HTERT RPE-1 (cell line): ENCODE data around the gene WSCD2.

Experiments
- in situ Hi-C: fragments of 300-500 bp; cut with MboI; formaldehyde crosslinking; loops from 4 replicates; pipeline ENCODE4 v1.14.3; 2020; ENCODE audit warnings: low sequenced_read_pairs

The WSCD2 gene

GRCh38 chr12:108129017-108129812 is at the start of gene WSCD2:
WSCD2 (plus strand) TSS chr12:108129288; CDS start chr12:108195833, 66,545 bp downstream.
- in situ Hi-C loops: no loop called here

DNA sequence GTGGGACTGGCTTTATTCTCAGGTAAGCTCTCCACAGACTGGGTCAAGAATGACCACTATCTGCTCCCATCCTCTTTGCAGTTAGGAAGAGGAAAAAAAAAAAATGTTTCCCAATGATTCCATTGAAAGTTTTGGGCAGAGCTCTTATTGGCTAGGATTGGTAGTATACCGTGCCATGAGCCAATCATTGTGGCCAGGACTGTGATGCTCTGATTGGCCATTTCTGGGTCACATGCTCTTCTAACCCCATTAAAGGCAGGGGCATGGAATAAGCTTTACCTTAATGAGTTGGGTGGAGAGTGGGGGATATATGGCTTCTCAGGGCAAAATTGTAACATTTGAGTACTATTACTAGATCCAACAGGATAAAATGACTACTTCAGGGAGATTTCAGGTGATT is 49.4 kb upstream of the WSCD2 start:
- in situ Hi-C loops: no loop called here

- in situ Hi-C loops: no loop called here
Observed at GRCh38 chr12:108080363-108080762, 48.7 kb upstream of the WSCD2 start.

GRCh38 chr12:108082485-108082884 is 46.6 kb upstream of the WSCD2 start:
- in situ Hi-C loops: no loop called here

DNA sequence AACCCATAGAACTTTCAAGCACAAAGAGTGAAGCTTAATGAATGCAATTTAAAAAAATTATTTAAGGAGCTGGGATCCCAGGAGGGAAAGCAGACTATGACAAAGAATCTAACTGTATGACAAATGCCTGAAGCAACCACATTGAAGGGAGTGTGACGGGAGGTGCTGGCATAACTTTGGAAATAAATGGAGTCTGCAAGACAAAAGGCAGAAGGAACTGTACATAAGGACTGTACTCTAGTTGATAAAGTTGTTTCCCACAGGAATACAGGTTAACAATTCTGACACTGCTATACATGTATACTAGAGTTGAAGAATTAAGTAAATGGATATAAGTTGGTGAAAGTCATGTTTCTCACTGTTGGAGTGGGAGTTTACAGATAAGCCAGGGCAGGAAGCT is 41.2 kb upstream of the WSCD2 start:
- in situ Hi-C loops: no loop called here

- in situ Hi-C loops: no loop called here
Observed at GRCh38 chr12:108090107-108090899, 38.8 kb upstream of the WSCD2 start.

DNA sequence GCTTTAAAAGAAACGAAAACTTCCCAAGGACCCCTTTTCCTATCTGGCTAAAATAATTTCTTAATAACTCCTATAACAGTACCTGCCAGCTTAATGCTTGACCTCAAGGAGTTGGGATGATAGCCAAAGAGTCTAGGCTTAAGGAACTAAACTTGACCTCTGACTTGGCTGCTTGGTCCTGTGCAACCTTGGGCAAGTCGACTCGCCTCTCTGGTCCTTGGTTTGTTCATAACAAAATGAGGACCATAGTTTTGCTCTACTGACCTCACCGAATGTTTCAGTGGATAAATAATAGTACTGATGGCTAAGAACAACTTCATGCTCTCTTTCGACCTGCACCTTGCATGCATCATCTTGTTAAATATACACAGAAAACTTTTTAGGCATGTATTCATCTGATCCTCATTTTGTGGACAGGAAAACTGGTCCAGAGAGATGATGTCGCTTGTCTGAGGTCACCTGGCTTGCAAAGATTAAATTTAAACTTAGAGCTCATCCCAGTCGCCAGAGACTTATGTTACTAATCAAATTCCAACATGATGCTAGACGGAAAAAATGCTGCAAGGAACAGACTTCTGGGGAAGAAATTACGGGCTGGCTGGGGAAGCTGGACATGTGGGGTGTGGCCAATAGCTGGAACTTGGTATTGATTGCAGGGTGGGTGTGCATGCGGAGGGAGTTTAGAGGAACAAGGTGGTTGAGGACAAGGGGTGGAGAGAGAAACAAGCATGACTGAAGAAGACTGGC is 38.0 kb upstream of the WSCD2 start:
- in situ Hi-C loops: no loop called here

DNA sequence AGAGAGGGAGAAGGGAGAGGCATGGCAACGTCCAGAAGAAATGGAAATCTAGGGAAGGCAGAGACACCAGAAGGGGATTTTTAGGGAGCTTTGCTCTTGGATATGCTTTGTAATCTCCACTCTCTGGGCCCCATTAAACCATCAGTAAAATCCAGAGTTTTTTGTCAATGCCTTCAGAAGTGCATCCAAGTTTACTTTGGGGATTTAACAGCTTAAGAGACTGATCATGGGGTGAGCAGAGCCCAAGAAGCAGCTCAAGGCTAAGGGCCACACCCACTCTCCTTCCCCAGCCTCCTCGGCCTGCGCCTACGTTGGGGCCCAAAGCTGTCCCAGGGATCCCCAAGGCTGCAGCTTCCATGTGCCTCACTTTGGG is 37.4 kb upstream of the WSCD2 start:
- in situ Hi-C loops: no loop called here

- in situ Hi-C loops: no loop called here
Observed at GRCh38 chr12:108093209-108093608, 35.9 kb upstream of the WSCD2 start.

GRCh38 chr12:108094056-108094649 is 34.9 kb upstream of the WSCD2 start:
- in situ Hi-C loops: no loop called here

DNA sequence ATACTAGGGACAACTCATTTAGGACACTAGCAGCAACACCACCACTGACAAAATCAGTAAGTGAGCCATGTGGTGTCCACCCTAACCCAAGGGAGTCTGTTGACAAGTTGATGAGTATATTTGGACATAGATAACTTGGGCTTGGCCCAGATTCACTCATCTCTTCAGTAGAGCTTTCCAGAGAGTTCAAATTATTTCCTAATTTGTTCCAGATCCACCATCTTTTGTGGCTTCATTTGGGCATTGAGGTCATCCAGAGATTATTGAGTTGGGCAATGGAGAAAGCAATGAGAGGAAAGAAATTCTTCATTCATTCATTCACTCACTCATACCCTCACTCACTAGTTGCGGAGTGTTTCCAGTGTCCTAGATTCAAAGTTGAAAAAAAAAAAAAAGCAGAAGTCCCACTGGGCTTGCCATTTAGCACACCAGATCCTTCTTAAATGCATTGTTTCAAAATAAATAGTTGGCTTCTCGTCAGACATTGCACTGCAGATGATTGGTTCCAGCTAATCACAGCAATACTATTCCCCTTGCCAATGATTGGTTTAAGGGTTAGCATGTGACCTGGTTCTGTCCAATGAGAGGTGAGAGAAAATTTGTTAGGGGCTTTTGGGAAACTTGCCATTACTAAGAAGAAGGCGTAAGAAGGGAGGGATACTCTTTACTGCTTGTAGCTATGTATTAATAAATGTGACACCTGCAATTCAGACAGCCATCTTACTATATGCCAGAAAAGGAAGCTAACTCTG is 31.8 kb upstream of the WSCD2 start:
- in situ Hi-C loops: no loop called here

GRCh38 chr12:108098374-108098773 is 30.7 kb upstream of the WSCD2 start:
- in situ Hi-C loops: no loop called here

DNA sequence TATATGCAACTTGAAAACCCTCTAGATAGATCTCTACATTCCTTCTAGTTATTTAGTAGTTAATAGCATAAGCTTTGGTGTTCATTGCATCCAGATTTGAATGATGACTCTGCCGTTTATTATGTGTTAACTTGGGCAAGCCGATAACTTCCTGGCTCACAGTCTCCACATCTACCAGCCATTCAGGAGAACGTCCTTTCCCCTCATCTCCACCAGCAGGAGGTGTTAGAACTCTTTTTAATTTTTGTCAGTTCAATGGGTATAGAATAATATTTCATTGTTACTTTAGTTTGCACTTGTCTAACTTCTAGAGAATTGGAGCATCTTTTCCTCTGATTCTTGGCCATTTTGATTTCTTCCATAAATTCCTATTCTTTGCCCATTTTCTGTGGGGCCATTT is 30.0 kb upstream of the WSCD2 start:
- in situ Hi-C loops: no loop called here

GRCh38 chr12:108099778-108100489 is 29.2 kb upstream of the WSCD2 start:
- in situ Hi-C loops: no loop called here

- in situ Hi-C loops: no loop called here
Observed at GRCh38 chr12:108101605-108102175, 27.4 kb upstream of the WSCD2 start.

DNA sequence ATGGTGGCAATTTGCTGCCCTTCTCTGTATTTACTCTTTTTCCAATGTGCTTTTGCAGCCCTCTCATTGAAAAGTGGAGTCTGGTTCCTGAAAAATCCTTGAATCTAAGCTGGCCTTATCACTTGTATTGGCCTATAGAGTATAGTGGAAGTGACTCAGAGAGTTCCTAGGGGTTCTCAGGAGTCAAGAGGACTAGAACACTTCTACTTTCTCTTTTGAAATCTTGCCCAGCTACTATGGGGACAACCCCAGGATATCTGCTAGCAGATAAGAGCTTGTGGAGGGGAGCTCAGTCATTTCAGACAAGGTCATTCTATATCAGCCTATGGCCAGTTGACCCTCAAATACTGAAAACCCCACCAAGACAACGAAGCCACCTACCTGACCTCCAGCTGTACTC is 26.7 kb upstream of the WSCD2 start:
- in situ Hi-C loops: no loop called here

DNA sequence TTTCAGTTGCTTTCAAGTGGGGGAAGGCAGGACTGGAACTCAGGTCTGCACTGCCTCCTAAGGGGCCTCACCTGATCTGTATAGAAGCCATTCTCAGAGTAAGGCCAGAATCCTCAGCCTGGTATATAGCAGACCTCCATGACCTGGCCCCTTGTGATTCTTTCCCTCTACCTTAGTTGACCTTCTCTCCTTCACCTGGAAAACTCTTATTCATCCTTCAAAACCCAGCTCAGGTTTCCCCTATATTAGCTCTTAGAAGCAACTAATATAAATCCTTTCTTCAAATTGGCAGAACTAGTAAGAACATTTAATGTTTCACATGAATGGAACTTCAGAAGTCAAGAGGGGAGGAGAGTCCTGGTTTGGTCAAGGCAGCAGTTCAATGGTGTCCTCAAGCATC is 26.0 kb upstream of the WSCD2 start:
- in situ Hi-C loops: no loop called here

GRCh38 chr12:108103517-108103916 is 25.6 kb upstream of the WSCD2 start:
- in situ Hi-C loops: no loop called here

DNA sequence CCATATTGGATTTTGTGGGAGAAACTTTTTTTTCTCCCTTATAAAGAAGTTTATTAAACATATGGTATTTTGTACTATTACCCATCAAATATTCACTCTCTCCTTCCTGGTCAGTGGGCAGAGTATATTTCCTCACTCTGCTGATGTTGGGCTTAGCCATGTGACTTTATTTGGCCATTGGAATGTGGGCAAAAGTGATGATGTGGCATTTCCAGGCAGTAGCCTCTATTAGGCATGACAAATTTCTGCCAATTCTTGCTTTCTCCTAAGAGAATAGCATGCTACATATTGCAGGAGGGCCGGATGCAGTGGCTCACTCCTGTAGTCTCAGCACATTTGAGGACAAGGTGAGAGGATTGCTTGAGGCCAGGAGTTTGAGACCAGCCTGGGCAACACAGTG is 24.4 kb upstream of the WSCD2 start:
- in situ Hi-C loops: no loop called here

DNA sequence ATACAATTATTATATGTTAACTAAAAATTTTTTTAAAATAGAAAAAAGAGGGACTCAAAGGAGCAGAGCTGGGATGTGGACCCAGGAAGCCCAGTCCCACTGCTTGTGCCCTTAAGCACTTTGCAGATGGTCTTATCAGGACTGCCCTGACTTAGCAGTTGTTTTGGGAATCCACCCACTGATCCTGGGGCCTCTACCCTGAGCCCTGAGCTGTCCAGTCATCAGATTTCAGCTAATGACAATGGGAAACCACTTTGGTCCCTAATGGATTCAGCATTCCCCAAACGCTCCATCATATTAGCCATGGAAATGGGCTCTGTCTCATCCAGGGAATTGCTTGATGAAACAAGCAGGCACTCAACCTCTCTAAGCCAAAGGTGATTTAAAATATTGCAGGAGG is 22.5 kb upstream of the WSCD2 start:
- in situ Hi-C loops: no loop called here
